Glutamatergic neuron (in vitro differentiated cells): ENCODE results near the gene ADGRL2. TPM values are rescaled to one million over a fixed set of nuclear protein-coding genes. Genes with fewer than 3 reads are reported as not detected.

Source experiments
- DNase-seq: peaks from one replicate; pipeline ENCODE4 v3.0.0; 2022
- H3K27ac Mint-ChIP-seq: one replicate; pipeline ENCODE4 v1.8.0; 2020; ENCODE audit warnings: mild to moderate bottlenecking, mixed read lengths, inconsistent platforms; ENCODE audit not compliant: unreplicated experiment
- H3K27me3 Mint-ChIP-seq: one replicate; pipeline ENCODE4 v1.8.0; 2020; ENCODE audit warnings: mild to moderate bottlenecking, moderate library complexity, mixed read lengths, inconsistent platforms; ENCODE audit not compliant: unreplicated experiment
- H3K36me3 Mint-ChIP-seq: one replicate; pipeline ENCODE4 v1.8.0; 2020; ENCODE audit warnings: mild to moderate bottlenecking, mixed read lengths, inconsistent platforms; ENCODE audit not compliant: unreplicated experiment
- H3K4me1 Mint-ChIP-seq: one replicate; pipeline ENCODE4 v1.8.0; 2020; ENCODE audit warnings: mild to moderate bottlenecking, low read depth, mixed read lengths, inconsistent platforms; ENCODE audit not compliant: unreplicated experiment
- H3K4me3 Mint-ChIP-seq: one replicate; pipeline ENCODE4 v1.8.0; 2020; ENCODE audit warnings: mild to moderate bottlenecking, mixed read lengths, inconsistent platforms; ENCODE audit not compliant: unreplicated experiment
- H3K9me3 Mint-ChIP-seq: one replicate; pipeline ENCODE4 v1.8.0; 2020; ENCODE audit warnings: mild to moderate bottlenecking, moderate library complexity, mixed read lengths, inconsistent platforms; ENCODE audit not compliant: unreplicated experiment
- total RNA-seq: library from RNA; stranded (reverse); fragmentation: NEBNext Ultra II Directional; extraction: Animal tissue kit (Norgen Biotek cat#: 25700); gene quantifications from one replicate; pipeline ENCODE4 v1.2.1, GENCODE V29; 2021; ENCODE audit not compliant: unreplicated experiment
- TF ChIP-seq, protein P1 (sequence below): fragments of 200-600 bp; sonication (generic); IDR thresholded peaks from one replicate; pipeline ENCODE4 v1.5.0; 2021; ENCODE audit not compliant: partially characterized antibody, unreplicated experiment

Gene ADGRL2
- total RNA-seq, 1 donor from 2014 or later, result 71.2 TPM

- DNase-seq, result no peak
- peaks cover 6% of the 10 kb centered on the region for H3K9me3 Mint-ChIP-seq
- peaks cover 2% of the 10 kb centered on the region for H3K27me3 Mint-ChIP-seq
- H3K27ac Mint-ChIP-seq, result no peak overlapping the region
- H3K36me3 Mint-ChIP-seq, result no peaks in the 10 kb centered on the region
- no peak overlapping the region for H3K4me3 Mint-ChIP-seq
- peaks cover 10% of the 10 kb centered on the region for H3K4me1 Mint-ChIP-seq
- TF ChIP-seq, protein P1, sequence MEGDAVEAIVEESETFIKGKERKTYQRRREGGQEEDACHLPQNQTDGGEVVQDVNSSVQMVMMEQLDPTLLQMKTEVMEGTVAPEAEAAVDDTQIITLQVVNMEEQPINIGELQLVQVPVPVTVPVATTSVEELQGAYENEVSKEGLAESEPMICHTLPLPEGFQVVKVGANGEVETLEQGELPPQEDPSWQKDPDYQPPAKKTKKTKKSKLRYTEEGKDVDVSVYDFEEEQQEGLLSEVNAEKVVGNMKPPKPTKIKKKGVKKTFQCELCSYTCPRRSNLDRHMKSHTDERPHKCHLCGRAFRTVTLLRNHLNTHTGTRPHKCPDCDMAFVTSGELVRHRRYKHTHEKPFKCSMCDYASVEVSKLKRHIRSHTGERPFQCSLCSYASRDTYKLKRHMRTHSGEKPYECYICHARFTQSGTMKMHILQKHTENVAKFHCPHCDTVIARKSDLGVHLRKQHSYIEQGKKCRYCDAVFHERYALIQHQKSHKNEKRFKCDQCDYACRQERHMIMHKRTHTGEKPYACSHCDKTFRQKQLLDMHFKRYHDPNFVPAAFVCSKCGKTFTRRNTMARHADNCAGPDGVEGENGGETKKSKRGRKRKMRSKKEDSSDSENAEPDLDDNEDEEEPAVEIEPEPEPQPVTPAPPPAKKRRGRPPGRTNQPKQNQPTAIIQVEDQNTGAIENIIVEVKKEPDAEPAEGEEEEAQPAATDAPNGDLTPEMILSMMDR, result no peak
Observed at GRCh38 chr1:82032068-82032467, 231.3 kb downstream of the ADGRL2 start.

DNA sequence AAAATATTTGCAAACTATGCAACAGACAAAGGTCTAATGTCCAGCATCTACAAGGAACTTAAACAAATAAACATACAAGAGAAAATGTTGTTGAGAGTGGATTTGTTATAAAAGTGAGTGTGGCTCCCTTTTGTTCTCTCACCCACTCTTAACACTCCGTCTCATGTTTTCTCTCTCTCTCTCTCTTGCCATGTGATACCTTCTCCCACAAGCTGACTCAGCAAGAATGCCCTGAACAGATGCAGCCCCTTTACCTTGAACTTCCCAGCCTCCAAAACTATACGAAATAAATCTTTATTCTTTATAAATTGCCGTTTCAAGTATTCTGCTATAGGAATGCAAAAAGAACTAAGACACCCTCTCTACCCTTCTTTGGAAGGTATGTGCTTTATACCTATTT lies 234.1 kb downstream of the ADGRL2 start:
- Mint-ChIP-seq H3K36me3 (no peaks in the 10 kb centered on the region), H3K4me1 (peaks cover 4% of the 10 kb centered on the region), H3K27me3 (no peaks in the 10 kb centered on the region), H3K9me3 (peaks cover 6% of the 10 kb centered on the region), H3K4me3 (no peak overlapping the region), H3K27ac (no peak overlapping the region)
- TF ChIP-seq, protein P1, result no peak
- no peak for DNase-seq
